Skeletal muscle tissue (tissue), 4 donors: ENCODE data around the gene SIPA1L3. TPM values are rescaled to one million over a fixed set of nuclear protein-coding genes. Genes with fewer than 3 reads are reported as not detected.
"Not testable (repeated sequence)": the region's sequence is repeated elsewhere in the genome, so short reads cannot be mapped to it uniquely, and the experiment has no call there.

Experiments
- H3K27ac ChIP-seq: one replicate; pipeline ENCODE4 v1.7.0; 2013; ENCODE audit warnings: mild to moderate bottlenecking, low read depth, low read length, inconsistent platforms
- H3K27me3 ChIP-seq, 3 donors: one replicate each; pipeline ENCODE4 v1.7.0; 2013; ENCODE audit warnings: low read length in 3 of 3; ENCODE audit not compliant: control insufficient read depth in 3 of 3, insufficient read depth in 3 of 3
- H3K36me3 ChIP-seq, 3 donors: one replicate each; pipeline ENCODE4 v1.7.0; 2013; ENCODE audit warnings: low read length in 3 of 3; ENCODE audit not compliant: control insufficient read depth in 3 of 3, insufficient read depth in 3 of 3
- H3K4me1 ChIP-seq, 3 donors: one replicate each; pipeline ENCODE4 v1.7.0; 2013; ENCODE audit warnings: low read length in 3 of 3, mild to moderate bottlenecking in 3 of 3; ENCODE audit not compliant: control insufficient read depth in 3 of 3, insufficient read depth in 3 of 3
- H3K4me3 ChIP-seq, 3 donors: one replicate each; pipeline ENCODE4 v1.7.0; 2013; ENCODE audit warnings: low read length in 3 of 3
- H3K9ac ChIP-seq, 3 donors: one replicate each; pipeline ENCODE4 v1.7.0; 2013; ENCODE audit warnings: low read length in 3 of 3, mild to moderate bottlenecking in 3 of 3, moderate library complexity in 2 of 3, low read depth in 1 of 3
- H3K9me3 ChIP-seq, 3 donors: one replicate each; pipeline ENCODE4 v1.7.0; 2013; ENCODE audit warnings: low read length in 3 of 3; ENCODE audit not compliant: control insufficient read depth in 3 of 3
- total RNA-seq: library from RNA; depleted of rRNA; stranded (reverse); fragments of >200 nt; gene quantifications from one replicate; pipeline ENCODE4 v1.2.3, GENCODE V29; 2014
- donor health status: Osteomylitis.

SIPA1L3 gene
- total RNA-seq, 1 donor from 2014 or later: 3.7 TPM

- no peaks in the 10 kb centered on the region for H3K9me3 ChIP-seq
- H3K27ac ChIP-seq: no peak overlapping the region
- no peaks in the 10 kb centered on the region for H3K36me3 ChIP-seq
- no peak overlapping the region for H3K9ac ChIP-seq
- no peak overlapping the region for H3K4me3 ChIP-seq
- H3K4me1 ChIP-seq: peaks cover 0 to 15% (median 7%) of the 10 kb centered on the region in 3 donors
- H3K27me3 ChIP-seq: peaks cover 29 to 60% (median 53%) of the 10 kb centered on the region in 3 donors
Observed at GRCh38 chr19:38228005-38228377, 321.0 kb downstream of the SIPA1L3 start.

GRCh38 chr19:38228491-38229439 is 321.8 kb downstream of the SIPA1L3 start:
- Histone ChIP-seq H3K27ac (no peak overlapping the region), H3K36me3 (no peaks in the 10 kb centered on the region), H3K4me1 (peaks cover 0 to 14% (median 7%) of the 10 kb centered on the region in 3 donors), H3K27me3 (peaks cover 29 to 53% (median 47%) of the 10 kb centered on the region in 3 donors), H3K9me3 (no peaks in the 10 kb centered on the region), H3K4me3 (no peak overlapping the region), H3K9ac (no peak overlapping the region)

- Histone ChIP-seq H3K4me3 (no peak overlapping the region), H3K27ac (no peak overlapping the region), H3K36me3 (no peaks in the 10 kb centered on the region), H3K27me3 (peaks cover 27 to 47% (median 42%) of the 10 kb centered on the region in 3 donors), H3K4me1 (peaks cover 0 to 8% (median 7%) of the 10 kb centered on the region in 3 donors), H3K9ac (no peak overlapping the region), H3K9me3 (no peaks in the 10 kb centered on the region)
Observed at GRCh38 chr19:38229585-38230073, 322.6 kb downstream of the SIPA1L3 start.

- H3K9me3 ChIP-seq, H3K4me1 ChIP-seq, H3K27ac ChIP-seq, H3K9ac ChIP-seq, H3K4me3 ChIP-seq, H3K36me3 ChIP-seq: not testable (repeated sequence)
- H3K27me3 ChIP-seq: peaks cover 27 to 41% (median 38%) of the 10 kb centered on the region in 3 donors
Observed at GRCh38 chr19:38230506-38231133, 323.6 kb downstream of the SIPA1L3 start.

GRCh38 chr19:38231918-38232317 is 324.9 kb downstream of the SIPA1L3 start:
- Histone ChIP-seq H3K4me3 (no peak overlapping the region), H3K4me1 (peaks cover 0 to 8% (median 7%) of the 10 kb centered on the region in 3 donors), H3K27ac (no peak overlapping the region), H3K27me3 (peaks cover 19 to 31% (median 31%) of the 10 kb centered on the region in 3 donors), H3K36me3 (no peaks in the 10 kb centered on the region), H3K9me3 (no peaks in the 10 kb centered on the region), H3K9ac (no peak overlapping the region)

- H3K36me3 ChIP-seq: no peaks in the 10 kb centered on the region
- no peak overlapping the region for H3K27ac ChIP-seq
- no peak overlapping the region for H3K4me3 ChIP-seq
- peaks cover 0 to 3% (median 3%) of the 10 kb centered on the region in 3 donors for H3K4me1 ChIP-seq
- H3K9ac ChIP-seq: no peak overlapping the region
- H3K9me3 ChIP-seq: no peaks in the 10 kb centered on the region
- peaks cover 6 to 17% (median 16%) of the 10 kb centered on the region in 3 donors for H3K27me3 ChIP-seq
Observed at GRCh38 chr19:38233740-38234251, 326.8 kb downstream of the SIPA1L3 start.

- Histone ChIP-seq H3K27me3 (peaks cover 2 to 13% (median 12%) of the 10 kb centered on the region in 3 donors), H3K27ac (no peak overlapping the region), H3K9ac (no peak overlapping the region), H3K36me3 (no peaks in the 10 kb centered on the region), H3K4me3 (no peak overlapping the region), H3K4me1 (no peaks in the 10 kb centered on the region), H3K9me3 (no peaks in the 10 kb centered on the region)
Observed at GRCh38 chr19:38234615-38235014, 327.6 kb downstream of the SIPA1L3 start.

- Histone ChIP-seq H3K36me3 (no peaks in the 10 kb centered on the region), H3K9ac (no peak overlapping the region), H3K4me1 (peaks cover 0 to 8% (median 1%) of the 10 kb centered on the region in 3 donors), H3K9me3 (no peaks in the 10 kb centered on the region), H3K4me3 (no peak overlapping the region), H3K27ac (no peak overlapping the region), H3K27me3 (peaks cover 0 to 5% (median 4%) of the 10 kb centered on the region in 3 donors)
Observed at GRCh38 chr19:38239816-38240215, 332.8 kb downstream of the SIPA1L3 start.

- no peak overlapping the region for H3K27ac ChIP-seq
- H3K36me3 ChIP-seq: no peaks in the 10 kb centered on the region
- H3K4me1 ChIP-seq: peaks cover 0 to 11% (median 7%) of the 10 kb centered on the region in 3 donors
- no peaks in the 10 kb centered on the region for H3K9me3 ChIP-seq
- H3K4me3 ChIP-seq: no peak overlapping the region
- no peak overlapping the region for H3K9ac ChIP-seq
- peaks cover 0 to 6% (median 4%) of the 10 kb centered on the region in 3 donors for H3K27me3 ChIP-seq
Observed at GRCh38 chr19:38243279-38243673, 336.3 kb downstream of the SIPA1L3 start.
